H1 (cell line): ENCODE results near the gene SERPINA10. TPM values are rescaled to one million over a fixed set of nuclear protein-coding genes. Genes with fewer than 3 reads are reported as not detected.

Experiments used
- CTCF ChIA-PET: fragments of 300-600 bp; sonication (Branson Sonifier 250); formaldehyde crosslinking; loops from one replicate; lab custom pipeline; 2021; ENCODE audit not compliant: partially characterized antibody; lab: Charles Lee
- POLR2A ChIA-PET: fragments of 300-600 bp; sonication (Branson Sonifier 250); formaldehyde crosslinking; loops from one replicate; lab custom pipeline; 2021; ENCODE audit warnings: inconsistent platforms; ENCODE audit not compliant: partially characterized antibody; lab: Charles Lee
- DNase-seq, 2 experiments: peaks; one replicate each; pipeline versions ENCODE4 v3.0.0 to v3.0.0-alpha.2; 2010 to 2022; ENCODE audit warnings: low spot score in 2 of 2, low read depth in 1 of 2, mixed read lengths in 1 of 2
- FAIRE-seq: peaks from 2 replicates; lab custom pipeline; 2011; peaks lifted over from hg19 to GRCh38; lab: Jason Lieb, UNC
- H2AFZ ChIP-seq: 2 replicates; pipeline ENCODE4 v1.8.1; 2012; ENCODE audit warnings: low read length, inconsistent platforms
- H2AK5ac ChIP-seq: 2 replicates; pipeline ENCODE4 v1.6.1; 2013; ENCODE audit warnings: low read depth, low read length
- H2BK120ac ChIP-seq: replicated peaks from 2 replicates; pipeline ENCODE3; 2013; ENCODE audit warnings: low read depth, low read length, inconsistent platforms
- H2BK12ac ChIP-seq: 2 replicates; pipeline ENCODE4 v1.6.1; 2013; ENCODE audit warnings: low read depth, low read length
- H2BK15ac ChIP-seq: 2 replicates; pipeline ENCODE4 v1.6.1; 2013; ENCODE audit warnings: low read length
- H2BK20ac ChIP-seq: 2 replicates; pipeline ENCODE4 v1.6.1; 2013; ENCODE audit warnings: low read length
- H2BK5ac ChIP-seq: 2 replicates; pipeline ENCODE4 v1.6.1; 2013; ENCODE audit warnings: low read depth, low read length
- H3K14ac ChIP-seq: 2 replicates; pipeline ENCODE4 v1.6.1; 2013; ENCODE audit warnings: inconsistent platforms; ENCODE audit not compliant: insufficient read length
- H3K18ac ChIP-seq: 2 replicates; pipeline ENCODE4 v1.6.1; 2013; ENCODE audit warnings: low read length; ENCODE audit errors: extremely low read depth
- H3K23ac ChIP-seq: 2 replicates; pipeline ENCODE4 v1.6.1; 2013; ENCODE audit warnings: inconsistent platforms; ENCODE audit not compliant: insufficient read length
- H3K23me2 ChIP-seq: 2 replicates; pipeline ENCODE4 v1.6.1; 2013; ENCODE audit warnings: low read depth, low read length
- H3K27ac ChIP-seq: 2 replicates; pipeline ENCODE4 v1.6.1; 2011; ENCODE audit warnings: low read depth, low read length, inconsistent platforms
- H3K27me3 ChIP-seq, 4 experiments: replicated peaks in 1 of 4; 1 replicate in 1 of 4; 2 replicates in 3 of 4; pipeline versions ENCODE4 v1.6.1 to v1.8.1; 2011 to 2013; ENCODE audit warnings: low read length in 3 of 4, mild to moderate bottlenecking in 3 of 4, inconsistent platforms in 2 of 4, mixed read lengths in 2 of 4, moderate library complexity in 1 of 4; ENCODE audit not compliant: control insufficient read depth in 3 of 4, insufficient read depth in 3 of 4; ENCODE audit errors: extremely low read depth in 1 of 4
- H3K36me3 ChIP-seq, 4 experiments: 2 replicates each; pipeline versions ENCODE4 v1.6.1 to v1.8.1; 2011 to 2013; ENCODE audit warnings: mild to moderate bottlenecking in 4 of 4, low read length in 3 of 4, moderate library complexity in 2 of 4, control low read depth in 1 of 4, inconsistent platforms in 1 of 4; ENCODE audit not compliant: insufficient read depth in 4 of 4, control insufficient read depth in 2 of 4
- H3K4ac ChIP-seq: replicated peaks from 2 replicates; pipeline ENCODE3; 2013; ENCODE audit warnings: low read length, low read depth, mixed read lengths, inconsistent platforms; ENCODE audit not compliant: insufficient read length
- H3K4me1 ChIP-seq, 4 experiments: replicated peaks in 1 of 4; 1 replicate in 1 of 4; 2 replicates in 3 of 4; pipeline versions ENCODE4 v1.6.1 to v1.8.1; 2011 to 2013; ENCODE audit warnings: low read length in 3 of 4, inconsistent platforms in 2 of 4, mixed read lengths in 1 of 4; ENCODE audit not compliant: insufficient read depth in 4 of 4, control insufficient read depth in 3 of 4
- H3K4me2 ChIP-seq, 2 experiments: 2 replicates each; pipeline versions ENCODE4 v1.6.1 to v1.8.1; 2011 to 2013; ENCODE audit warnings: low read depth in 2 of 2, low read length in 2 of 2, control low read depth in 1 of 2, inconsistent platforms in 1 of 2, mild to moderate bottlenecking in 1 of 2; ENCODE audit not compliant: insufficient read depth in 1 of 2
- H3K4me3 ChIP-seq, 4 experiments: fragments of 200-600, 300-600 bp in 1 of 4; sonication (generic), shearing (Covaris generic), sonication (Bioruptor Twin) in 1 of 4; 2 replicates each; pipeline versions ENCODE4 v1.5.1 to v1.8.1; 2011 to 2016; ENCODE audit warnings: low read length in 4 of 4, low read depth in 3 of 4, control low read depth in 2 of 4, inconsistent platforms in 2 of 4, mild to moderate bottlenecking in 2 of 4, mixed read lengths in 1 of 4, moderate library complexity in 1 of 4; ENCODE audit not compliant: insufficient read depth in 2 of 4; ENCODE audit errors: extremely low read depth in 1 of 4
- H3K56ac ChIP-seq: replicated peaks from 2 replicates; pipeline ENCODE3; 2013; ENCODE audit warnings: low read depth, mild to moderate bottlenecking, mixed read lengths, low read length, inconsistent platforms; ENCODE audit not compliant: insufficient read length
- H3K79me1 ChIP-seq: 2 replicates; pipeline ENCODE4 v1.6.1; 2013; ENCODE audit warnings: low read depth, low read length, control low read depth
- H3K79me2 ChIP-seq, 2 experiments: 2 replicates each; pipeline versions ENCODE4 v1.6.1 to v1.8.1; 2012 to 2013; ENCODE audit warnings: low read length in 2 of 2, mild to moderate bottlenecking in 2 of 2, inconsistent platforms in 1 of 2; ENCODE audit not compliant: insufficient read depth in 2 of 2, control insufficient read depth in 1 of 2
- H3K9ac ChIP-seq, 4 experiments: replicated peaks in 1 of 4; 1 replicate in 1 of 4; 2 replicates in 3 of 4; pipeline versions ENCODE4 v1.6.1 to v1.8.1; 2011 to 2013; ENCODE audit warnings: low read depth in 3 of 4, low read length in 3 of 4, control low read depth in 2 of 4, mild to moderate bottlenecking in 2 of 4, moderate library complexity in 2 of 4, inconsistent platforms in 1 of 4; ENCODE audit errors: extremely low read depth in 1 of 4
- H3K9me3 ChIP-seq, 2 experiments: 2 replicates each; pipeline versions ENCODE4 v1.6.1 to v1.8.1; 2012 to 2013; ENCODE audit warnings: mild to moderate bottlenecking in 2 of 2, moderate library complexity in 2 of 2, control low read depth in 1 of 2, inconsistent platforms in 1 of 2, low read depth in 1 of 2, low read length in 1 of 2, mixed read lengths in 1 of 2; ENCODE audit not compliant: insufficient read depth in 2 of 2
- H4K20me1 ChIP-seq, 2 experiments: replicated peaks in 1 of 2; 2 replicates each; pipeline versions ENCODE3 to v1.8.1; 2011 to 2013; ENCODE audit warnings: inconsistent platforms in 2 of 2, low read length in 2 of 2, mild to moderate bottlenecking in 1 of 2; ENCODE audit not compliant: insufficient read depth in 2 of 2, control insufficient read depth in 1 of 2
- H4K5ac ChIP-seq: 2 replicates; pipeline ENCODE4 v1.6.1; 2013; ENCODE audit warnings: low read length, low read depth, mixed read lengths, inconsistent platforms; ENCODE audit not compliant: insufficient read length
- H4K8ac ChIP-seq: 2 replicates; pipeline ENCODE4 v1.8.0; 2013; ENCODE audit warnings: mild to moderate bottlenecking, moderate library complexity, low read length, inconsistent platforms; ENCODE audit not compliant: insufficient read depth; ENCODE audit errors: extremely low read depth
- H4K91ac ChIP-seq: replicated peaks from 2 replicates; pipeline ENCODE3; 2013; ENCODE audit warnings: low read length, mixed read lengths, inconsistent platforms; ENCODE audit not compliant: insufficient read length
- ASH2L ChIP-seq: fragments of 200-600, 300-600 bp; sonication (generic); IDR thresholded peaks from one replicate; pipeline ENCODE4 v1.7.1; 2017; ENCODE audit warnings: low read length
- EGR1 ChIP-seq: IDR thresholded peaks from 2 replicates; pipeline ENCODE4 v1.6.1; 2011; ENCODE audit warnings: low read depth, low read length, borderline replicate concordance
- POU5F1 ChIP-seq: IDR thresholded peaks from 2 replicates; pipeline ENCODE4 v1.6.1; 2011; ENCODE audit warnings: low read depth, mild to moderate bottlenecking, low read length, moderate library complexity
- SIX5 ChIP-seq: IDR thresholded peaks from 2 replicates; pipeline ENCODE4 v1.6.1; 2011; ENCODE audit warnings: mild to moderate bottlenecking, low read depth, low read length
- SP1 ChIP-seq: IDR thresholded peaks from 2 replicates; pipeline ENCODE4 v1.6.1; 2011; ENCODE audit warnings: low read depth, low read length
- SRF ChIP-seq: IDR thresholded peaks from 2 replicates; pipeline ENCODE4 v1.6.1; 2011; ENCODE audit warnings: mild to moderate bottlenecking, low read depth, low read length, moderate library complexity
- WGBS, 2 experiments: shearing (Covaris generic) in 1 of 2; methylation state at CpG; one replicate each; pipeline versions ENCODE4 v1.1.6 to v1.1.7; 2013 to 2015; ENCODE audit warnings: low lambda C conversion rate in 2 of 2, mixed read lengths in 2 of 2, inconsistent platforms in 1 of 2, low coverage in 1 of 2, missing lambda C conversion rate in 1 of 2; ENCODE audit not compliant: insufficient replicate concordance in 2 of 2, insufficient coverage in 1 of 2, insufficient read length in 1 of 2; ENCODE audit errors: extremely low coverage in 1 of 2, missing lambda C conversion rate in 1 of 2; 5-methylcytosine and 5-hydroxymethylcytosine counted together
- polyA plus RNA-seq, 7 experiments: library from polyadenylated mRNA; depleted of rRNA in 3 of 7; stranded (reverse) in 5 of 7; unstranded in 2 of 7; fragments of >200 nt in 5 of 7; fragments of 200-250 nt in 2 of 7; gene quantifications; 1 replicate in 5 of 7; 2 replicates in 1 of 7; 4 replicates in 1 of 7; pipeline versions ENCODE4 v1.2.1 to v1.2.3, GENCODE V29; 2011 to 2013; ENCODE audit warnings: missing spikeins in 2 of 7, mixed read lengths in 2 of 7
- total RNA-seq: library from RNA; stranded (reverse); fragmentation: NEBNext Ultra II Directional; extraction: Animal tissue kit (Norgen Biotek cat#: 25700); gene quantifications from 2 replicates; pipeline ENCODE4 v1.2.1, GENCODE V29; 2021

SERPINA10 gene
- total and polyA plus RNA-seq, 2 of the 8 experiments (the other 6 are each of a cell fraction or from before 2014, with no cell fraction given), result not detected

DNA sequence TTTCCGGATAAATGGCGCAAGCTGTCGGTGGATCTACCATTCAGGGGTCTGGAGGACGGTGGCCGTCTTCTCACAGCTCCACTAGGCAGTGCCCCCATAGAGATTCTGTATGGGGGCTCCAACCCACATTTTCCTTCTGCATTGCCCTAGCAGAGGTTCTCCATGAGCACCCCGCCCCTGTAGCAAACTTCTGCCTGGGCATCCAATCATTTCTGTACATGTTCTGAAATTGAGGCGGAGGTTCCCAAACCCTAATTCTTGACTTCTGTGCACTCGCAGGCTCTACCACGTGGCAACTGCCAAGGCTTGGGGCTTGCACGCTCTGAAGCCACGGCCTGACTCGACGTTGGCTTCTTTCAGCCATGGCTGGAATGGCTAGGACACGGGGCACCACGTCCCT is 5.1 kb upstream of the SERPINA10 start:
- no peaks in the 10 kb centered on the region for H3K79me1 ChIP-seq

More for the DNA sequence above, 5.1 kb upstream of the SERPINA10 start:
- no peak overlapping the region for H3K9ac ChIP-seq
- H2BK120ac ChIP-seq, result no peak overlapping the region
- FAIRE-seq (no peak), DNase-seq (no peak)
- H4K20me1 ChIP-seq, result no peaks in the 10 kb centered on the region
- H3K27ac ChIP-seq, result no peak overlapping the region
- H4K5ac ChIP-seq, result no peak overlapping the region
- H3K23ac ChIP-seq, result no peak overlapping the region
- no peak overlapping the region for H4K8ac ChIP-seq
- H2BK12ac ChIP-seq, result no peak overlapping the region
- H2AK5ac ChIP-seq, result no peak overlapping the region
- H3K23me2 ChIP-seq, result no peaks in the 10 kb centered on the region
- no peak overlapping the region for H2BK20ac ChIP-seq
- no peak for TF ChIP-seq ASH2L
- no peak for TF ChIP-seq SIX5
- no peak for TF ChIP-seq POU5F1
- TF ChIP-seq EGR1, result no peak
- no peak for TF ChIP-seq SRF
- no peak for TF ChIP-seq SP1
- 93% methylated on average over 15 of the region's 15 CpGs; no CpG with 5 or more reads in 1 of the 2 experiments for WGBS, 2 experiments
- no peak overlapping the region for H4K91ac ChIP-seq
- H3K18ac ChIP-seq, result no peak overlapping the region
- no peak overlapping the region for H3K4me3 ChIP-seq
- H2BK5ac ChIP-seq, result no peak overlapping the region
- H3K27me3 ChIP-seq, result no peaks in the 10 kb centered on the region; a peak in 1 of 7 replicates
- H3K56ac ChIP-seq, result no peak overlapping the region
- H3K4me1 ChIP-seq, result no peaks in the 10 kb centered on the region
- no peak overlapping the region for H2AFZ ChIP-seq
- H3K4ac ChIP-seq, result no peak overlapping the region
- H3K14ac ChIP-seq, result no peak overlapping the region
- H3K79me2 ChIP-seq, result no peaks in the 10 kb centered on the region
- no peaks in the 10 kb centered on the region for H3K36me3 ChIP-seq
- no peak overlapping the region for H2BK15ac ChIP-seq
- ChIA-PET CTCF (interaction anchor here (0.7 to 1.6 kb wide), 3 partner anchors 8 to 23 kb away, joined by 3 to 6 read pairs (median 3); no protein-coding TSS in a partner anchor), POLR2A (no interaction called here)
- H3K4me2 ChIP-seq, result no peak overlapping the region
- no peaks in the 10 kb centered on the region for H3K9me3 ChIP-seq
